Hepatocyte (in vitro differentiated cells): ENCODE data around the gene NOL12. TPM values are rescaled to one million over a fixed set of nuclear protein-coding genes. Genes with fewer than 3 reads are reported as not detected.
"Not testable (repeated sequence)": the region's sequence is repeated elsewhere in the genome, so short reads cannot be mapped to it uniquely, and the experiment has no call there.

Experiments used
- DNase-seq: peaks from one replicate; pipeline ENCODE4 v3.0.0-alpha.2; 2016; ENCODE audit warnings: low spot score
- H2AFZ ChIP-seq: fragments of 200-600 bp; sonication (generic); 2 replicates; pipeline ENCODE4 v1.6.0; 2016; ENCODE audit warnings: antibody characterized with exemption, mild to moderate bottlenecking
- H3K27ac ChIP-seq: fragments of 200-600 bp; sonication (generic); 2 replicates; pipeline ENCODE4 v1.5.1; 2016; ENCODE audit warnings: mild to moderate bottlenecking
- H3K27me3 ChIP-seq: fragments of 200-600 bp; sonication (generic); 2 replicates; pipeline ENCODE4 v1.6.1; 2016
- H3K36me3 ChIP-seq: fragments of 200-600 bp; sonication (generic); replicated peaks from 2 replicates; pipeline ENCODE4 v1.5.1; 2016; ENCODE audit warnings: low read depth; ENCODE audit not compliant: insufficient read depth
- H3K4me1 ChIP-seq: fragments of 200-600 bp; sonication (generic); 2 replicates; pipeline ENCODE4 v1.5.1; 2016; ENCODE audit warnings: mild to moderate bottlenecking, moderate library complexity; ENCODE audit not compliant: insufficient read depth
- H3K4me2 ChIP-seq: fragments of 200-600 bp; sonication (generic); 2 replicates; pipeline ENCODE4 v1.6.0; 2016
- H3K4me3 ChIP-seq: fragments of 200-600 bp; sonication (generic); 2 replicates; pipeline ENCODE4 v1.5.1; 2016; ENCODE audit warnings: mild to moderate bottlenecking
- H3K79me2 ChIP-seq: fragments of 200-600 bp; sonication (generic); 2 replicates; pipeline ENCODE4 v1.6.0; 2017; ENCODE audit warnings: mild to moderate bottlenecking
- H3K9me2 ChIP-seq: fragments of 200-600 bp; sonication (generic); replicated peaks from 2 replicates; pipeline ENCODE4 v1.6.0; 2017; ENCODE audit warnings: mild to moderate bottlenecking; ENCODE audit not compliant: insufficient read depth
- H3K9me3 ChIP-seq: fragments of 200-600 bp; sonication (generic); 2 replicates; pipeline ENCODE4 v1.5.1; 2016; ENCODE audit warnings: low read depth, mild to moderate bottlenecking
- H4K20me1 ChIP-seq: fragments of 200-600 bp; sonication (generic); 2 replicates; pipeline ENCODE4 v1.6.0; 2016; ENCODE audit warnings: mild to moderate bottlenecking; ENCODE audit not compliant: insufficient read depth, poor library complexity, severe bottlenecking
- CTCF ChIP-seq: fragments of 200-600 bp; sonication (generic); IDR thresholded peaks from 2 replicates; pipeline ENCODE4 v1.5.1; 2016; ENCODE audit warnings: antibody characterized with exemption, mild to moderate bottlenecking; ENCODE audit not compliant: poor library complexity
- EZH2 ChIP-seq: fragments of 200-600 bp; sonication (generic); IDR thresholded peaks from 2 replicates; pipeline ENCODE4 v1.6.1; 2016; ENCODE audit warnings: antibody characterized with exemption, mild to moderate bottlenecking, borderline replicate concordance
- EZH2phosphoT487 ChIP-seq: fragments of 200-600 bp; sonication (generic); IDR thresholded peaks from one replicate; pipeline ENCODE4 v1.6.1; 2018; ENCODE audit warnings: antibody characterized with exemption, mild to moderate bottlenecking, low read depth, moderate library complexity; ENCODE audit not compliant: unreplicated experiment, severe bottlenecking
- WGBS: methylation state at CpG from one replicate; pipeline ENCODE4 v1.1.6; 2016; ENCODE audit warnings: low lambda C conversion rate; ENCODE audit errors: missing lambda C conversion rate; 5-methylcytosine and 5-hydroxymethylcytosine counted together
- polyA plus RNA-seq: library from polyadenylated mRNA; unstranded; fragments of >200 nt; fragmentation: Nextera tagmentation; extraction: Ambion mirVana; gene quantifications from 2 replicates; pipeline ENCODE4 v1.2.1, GENCODE V29; 2016
- total RNA-seq: library from RNA; depleted of rRNA; stranded (reverse); fragments of >200 nt; gene quantifications from 2 replicates; pipeline ENCODE4 v1.2.3, GENCODE V29; 2014

NOL12 gene
- total and polyA plus RNA-seq, 2 experiments from 2014 or later, result 11.4 to 27.6 TPM

- no peak for TF ChIP-seq EZH2
- TF ChIP-seq CTCF, result no peak
- no peak for TF ChIP-seq EZH2phosphoT487
- Histone ChIP-seq H4K20me1 (no peaks in the 10 kb centered on the region), H3K9me2 (no peaks in the 10 kb centered on the region), H3K4me2 (no peak overlapping the region), H3K79me2 (no peaks in the 10 kb centered on the region), H3K36me3 (no peaks in the 10 kb centered on the region), H3K9me3 (no peaks in the 10 kb centered on the region), H3K4me1 (peaks cover 2% of the 10 kb centered on the region), H3K27me3 (no peaks in the 10 kb centered on the region), H3K27ac (no peak overlapping the region), H3K4me3 (no peak overlapping the region), H2AFZ (no peak overlapping the region)
- 97% methylated on average over 17 of the region's 17 CpGs for WGBS
- DNase-seq, result no peak
Measured at GRCh38 chr22:37650463-37651136, 35.5 kb upstream of the NOL12 start.

- Histone ChIP-seq H4K20me1 (no peaks in the 10 kb centered on the region), H3K79me2 (peaks cover 6% of the 10 kb centered on the region), H3K27me3 (no peaks in the 10 kb centered on the region), H3K27ac (peak overlapping the region; percentile 70), H2AFZ (no peak overlapping the region), H3K36me3 (no peaks in the 10 kb centered on the region), H3K9me3 (no peaks in the 10 kb centered on the region), H3K9me2 (no peaks in the 10 kb centered on the region), H3K4me3 (no peak overlapping the region), H3K4me1 (peaks cover 10% of the 10 kb centered on the region), H3K4me2 (no peak overlapping the region)
- 89% methylated on average over 11 of the region's 14 CpGs for WGBS
- no peak for DNase-seq
- TF ChIP-seq EZH2phosphoT487 (no peak), EZH2 (no peak), CTCF (no peak)
Measured at GRCh38 chr22:37654563-37655251, 31.4 kb upstream of the NOL12 start.

- DNase-seq, result no peak
- no peaks in the 10 kb centered on the region for H3K36me3 ChIP-seq
- H3K79me2 ChIP-seq, result peaks cover 12% of the 10 kb centered on the region
- TF ChIP-seq CTCF (no peak), EZH2 (no peak)
- no peaks in the 10 kb centered on the region for H3K27me3 ChIP-seq
- H3K9me2 ChIP-seq, result no peaks in the 10 kb centered on the region
- no peak overlapping the region for H3K4me3 ChIP-seq
- H3K4me2 ChIP-seq, result no peak overlapping the region
- H3K4me1 ChIP-seq, result peaks cover 15% of the 10 kb centered on the region
- H3K27ac ChIP-seq, result no peak overlapping the region
- WGBS, result 100% methylated on average over 1 of the region's 17 CpGs
- H4K20me1 ChIP-seq, result no peaks in the 10 kb centered on the region
- no peak overlapping the region for H2AFZ ChIP-seq
- no peaks in the 10 kb centered on the region for H3K9me3 ChIP-seq
Measured at GRCh38 chr22:37655252-37655563, 30.9 kb upstream of the NOL12 start.

- H3K36me3 ChIP-seq, H3K9me3 ChIP-seq, DNase-seq, H3K27ac ChIP-seq, H3K9me2 ChIP-seq, H4K20me1 ChIP-seq, H3K4me2 ChIP-seq, H2AFZ ChIP-seq, H3K27me3 ChIP-seq, H3K4me3 ChIP-seq: not testable (repeated sequence)
- peaks cover 22% of the 10 kb centered on the region for H3K79me2 ChIP-seq
- 98% methylated on average over 4 of the region's 4 CpGs for WGBS
- peaks cover 28% of the 10 kb centered on the region for H3K4me1 ChIP-seq
Measured at GRCh38 chr22:37656583-37656982, 29.6 kb upstream of the NOL12 start.
